ENCODE results near the gene SEC14L2. TPM values are rescaled to one million over a fixed set of nuclear protein-coding genes. Genes with fewer than 3 reads are reported as not detected.

SEC14L2 gene
- total RNA-seq, 1 donor from 2014 or later: 9.6 TPM

GRCh38 chr22:30380011-30380410, 16.8 kb upstream of the SEC14L2 start:
- no peak overlapping the region for H3K27ac Mint-ChIP-seq

GRCh38 chr22:30381264-30381663, 15.6 kb upstream of the SEC14L2 start:
- Mint-ChIP-seq H3K27ac (no peak overlapping the region), H3K27me3 (no peaks in the 10 kb centered on the region), H3K36me3 (no peaks in the 10 kb centered on the region), H3K4me3 (no peak overlapping the region), H3K9me3 (no peaks in the 10 kb centered on the region), H3K4me1 (ENCODE audit: unreplicated experiment) (peaks cover 3% of the 10 kb centered on the region)
- no peak for DNase-seq (ENCODE audit: extremely low spot score, unreplicated experiment)
- no peak for TF ChIP-seq CTCF (conservative IDR thresholded peaks at IDR 0.05)

More at GRCh38 chr22:30380011-30380410, 16.8 kb upstream of the SEC14L2 start:
- Mint-ChIP-seq H3K4me3 (no peak overlapping the region), H3K36me3 (no peaks in the 10 kb centered on the region), H3K4me1 (ENCODE audit: unreplicated experiment) (no peaks in the 10 kb centered on the region), H3K9me3 (no peaks in the 10 kb centered on the region), H3K27me3 (no peaks in the 10 kb centered on the region)
- no peak for TF ChIP-seq CTCF (conservative IDR thresholded peaks at IDR 0.05)
- DNase-seq (ENCODE audit: extremely low spot score, unreplicated experiment): no peak

GRCh38 chr22:30382340-30382739, 14.5 kb upstream of the SEC14L2 start:
- Mint-ChIP-seq H3K4me3 (no peak overlapping the region), H3K9me3 (no peaks in the 10 kb centered on the region), H3K4me1 (ENCODE audit: unreplicated experiment) (peaks cover 5% of the 10 kb centered on the region), H3K27ac (no peak overlapping the region), H3K27me3 (no peaks in the 10 kb centered on the region), H3K36me3 (no peaks in the 10 kb centered on the region)
- no peak for TF ChIP-seq CTCF (conservative IDR thresholded peaks at IDR 0.05)
- no peak for DNase-seq (ENCODE audit: extremely low spot score, unreplicated experiment)

GRCh38 chr22:30383061-30383460, 13.8 kb upstream of the SEC14L2 start:
- H3K27ac Mint-ChIP-seq: no peak overlapping the region
- no peak for TF ChIP-seq CTCF (conservative IDR thresholded peaks at IDR 0.05)
- no peak for DNase-seq (ENCODE audit: extremely low spot score, unreplicated experiment)
- H3K4me1 Mint-ChIP-seq (ENCODE audit: unreplicated experiment): peaks cover 5% of the 10 kb centered on the region
- H3K27me3 Mint-ChIP-seq: no peaks in the 10 kb centered on the region
- no peaks in the 10 kb centered on the region for H3K9me3 Mint-ChIP-seq
- H3K36me3 Mint-ChIP-seq: no peaks in the 10 kb centered on the region
- no peak overlapping the region for H3K4me3 Mint-ChIP-seq

- Mint-ChIP-seq H3K4me3 (peak overlapping the region; percentile 86), H3K9me3 (no peaks in the 10 kb centered on the region), H3K4me1 (ENCODE audit: unreplicated experiment) (peaks cover 5% of the 10 kb centered on the region), H3K27me3 (no peaks in the 10 kb centered on the region), H3K36me3 (no peaks in the 10 kb centered on the region), H3K27ac (no peak overlapping the region)
- DNase-seq (ENCODE audit: extremely low spot score, unreplicated experiment): no peak
- TF ChIP-seq CTCF (conservative IDR thresholded peaks at IDR 0.05): no peak
Observed at GRCh38 chr22:30385942-30386341, 10.9 kb upstream of the SEC14L2 start.

- DNase-seq (ENCODE audit: extremely low spot score, unreplicated experiment): no peak
- peaks cover 5% of the 10 kb centered on the region for H3K4me1 Mint-ChIP-seq (ENCODE audit: unreplicated experiment)
- peak overlapping the region; percentile 86 for H3K4me3 Mint-ChIP-seq
- no peak overlapping the region for H3K27ac Mint-ChIP-seq
- H3K27me3 Mint-ChIP-seq: no peaks in the 10 kb centered on the region
- no peaks in the 10 kb centered on the region for H3K9me3 Mint-ChIP-seq
- no peaks in the 10 kb centered on the region for H3K36me3 Mint-ChIP-seq
- no peak for TF ChIP-seq CTCF (conservative IDR thresholded peaks at IDR 0.05)
Observed at GRCh38 chr22:30386608-30386959, 10.2 kb upstream of the SEC14L2 start.
